Esophagus squamous epithelium (tissue), 5 donors: ENCODE data around the gene NDEL1. TPM values are rescaled to one million over a fixed set of nuclear protein-coding genes. Genes with fewer than 3 reads are reported as not detected.
A peak's percentile ranks its signal among the peaks of the same experiment; 100 is the strongest.

Experiments
- DNase-seq: peaks from one replicate; lab custom pipeline; 2025; lab: John Stamatoyannopoulos, UW
- H3K27ac ChIP-seq, 4 donors: fragments of 200-600 bp; sonication (generic); one replicate each; pipeline ENCODE4 v1.5.1; 2016 to 2019; ENCODE audit warnings: mild to moderate bottlenecking in 1 of 4
- H3K27me3 ChIP-seq, 4 donors: fragments of 200-600 bp; sonication (generic); 1 replicate in 3 of 4; 2 replicates in 1 of 4; pipeline versions ENCODE4 v1.5.1 to v1.6.0; 2017 to 2021; ENCODE audit warnings: antibody characterized with exemption in 1 of 4
- H3K36me3 ChIP-seq, 3 donors: fragments of 200-600 bp; sonication (generic); one replicate each; pipeline ENCODE4 v1.5.1; 2016 to 2019
- H3K4me1 ChIP-seq, 3 donors: fragments of 200-600 bp; sonication (generic); one replicate each; pipeline ENCODE4 v1.5.1; 2017 to 2019
- H3K4me3 ChIP-seq, 4 donors: fragments of 200-600 bp; sonication (generic); 1 replicate in 3 of 4; 2 replicates in 1 of 4; pipeline ENCODE4 v1.5.1; 2016 to 2019; ENCODE audit warnings: mild to moderate bottlenecking in 2 of 4, moderate library complexity in 1 of 4
- H3K9me3 ChIP-seq, 3 donors: fragments of 200-600 bp; sonication (generic); one replicate each; pipeline ENCODE4 v1.5.1; 2016 to 2019
- CTCF ChIP-seq, 6 experiments: fragments of 450-650 bp in 4 of 6; fragments of 200-600 bp in 2 of 6; sonication (generic) in 2 of 6; IDR thresholded peaks; one replicate each; pipeline ENCODE4 v1.5.1; 2016 to 2019; ENCODE audit warnings: antibody characterized with exemption in 6 of 6, mild to moderate bottlenecking in 4 of 6, moderate library complexity in 4 of 6
- POLR2A ChIP-seq, 4 donors: fragments of 450-650 bp; IDR thresholded peaks; one replicate each; pipeline ENCODE4 v1.6.1; 2017; ENCODE audit warnings: antibody characterized with exemption in 4 of 4, mild to moderate bottlenecking in 4 of 4, moderate library complexity in 3 of 4
- WGBS, 2 donors: methylation state at CpG; one replicate each; pipeline ENCODE4 v1.1.5; 2018; 5-methylcytosine and 5-hydroxymethylcytosine counted together
- intact Hi-C: fragments of 100-400 bp; cut with DNase I; formaldehyde crosslinking; loops from one replicate; pipeline ENCODE4 v1.15.0; 2022
- total RNA-seq, 4 donors: library from RNA; depleted of rRNA; stranded (reverse); fragments of >200 nt; gene quantifications; one replicate each; pipeline ENCODE4 v1.1.0, GENCODE V29; 2016
- donor health status: DM: yes; HTN: yes; CAD: no.

NDEL1 gene
- total RNA-seq, 4 donors from 2014 or later = 67.5 to 107 (median 73.1) TPM

- H3K27me3 ChIP-seq = peaks cover 0 to 6% (median 0%) of the 10 kb centered on the region in 4 donors
- no peaks in the 10 kb centered on the region for H3K9me3 ChIP-seq
- H3K4me1 ChIP-seq = peaks cover 3 to 22% (median 11%) of the 10 kb centered on the region in 3 donors
- 13 to 26% methylated on average over 10 to 12 of the region's 14 CpGs for WGBS, 2 donors
- no peaks in the 10 kb centered on the region for H3K36me3 ChIP-seq
- DNase-seq = no peak
- intact Hi-C loops = no loop called here
- peak in 1 of 6 experiments; percentile 28 for TF ChIP-seq CTCF (IDR thresholded peaks at IDR 0.05)
- no peak for TF ChIP-seq POLR2A (IDR thresholded peaks at IDR 0.05)
- peak overlapping the region in 2 of 4 donors; percentile 23 to 44 for H3K4me3 ChIP-seq
- peak overlapping the region; percentile 69 to 79 (median 75) for H3K27ac ChIP-seq
Observed at GRCh38 chr17:8408371-8408770, 27.3 kb upstream of the NDEL1 start.

GRCh38 chr17:8409966-8410882 lies 25.5 kb upstream of the NDEL1 start:
- WGBS, 2 donors = 14 to 23% methylated on average over 19 of the region's 19 CpGs
- peaks cover 3 to 22% (median 11%) of the 10 kb centered on the region in 3 donors for H3K4me1 ChIP-seq
- H3K27me3 ChIP-seq = no peaks in the 10 kb centered on the region
- H3K9me3 ChIP-seq = no peaks in the 10 kb centered on the region
- intact Hi-C loops = loop anchor here (5.0 kb wide), 1 partner anchor 377 kb away; no protein-coding TSS in a partner anchor
- DNase-seq = no peak
- H3K4me3 ChIP-seq = peak overlapping the region in 3 of 4 donors; percentile 22 to 43 (median 26)
- TF ChIP-seq POLR2A (IDR thresholded peaks at IDR 0.05) (no peak), CTCF (IDR thresholded peaks at IDR 0.05) (peak; percentile 84 to 90 (median 88))
- peak overlapping the region; percentile 63 to 79 (median 72) for H3K27ac ChIP-seq
- no peaks in the 10 kb centered on the region for H3K36me3 ChIP-seq

- Histone ChIP-seq H3K4me3 (no peak overlapping the region), H3K36me3 (no peaks in the 10 kb centered on the region), H3K27ac (peak overlapping the region; percentile 58 to 79 (median 72)), H3K27me3 (no peaks in the 10 kb centered on the region), H3K9me3 (no peaks in the 10 kb centered on the region), H3K4me1 (peaks cover 3 to 22% (median 11%) of the 10 kb centered on the region in 3 donors)
- 43 to 50% methylated on average over 1 of the region's 1 CpG for WGBS, 2 donors
- TF ChIP-seq CTCF (IDR thresholded peaks at IDR 0.05) = no peak
- no peak for TF ChIP-seq POLR2A (IDR thresholded peaks at IDR 0.05)
- intact Hi-C loops = loop anchor here (5.0 kb wide), 1 partner anchor 376 kb away; no protein-coding TSS in a partner anchor
- DNase-seq = no peak
Observed at GRCh38 chr17:8410883-8411238, 24.8 kb upstream of the NDEL1 start.

- no peaks in the 10 kb centered on the region for H3K36me3 ChIP-seq
- peaks cover 3 to 22% (median 11%) of the 10 kb centered on the region in 3 donors for H3K4me1 ChIP-seq
- intact Hi-C loops = loop anchor here (5.0 kb wide), 1 partner anchor 375 kb away; no protein-coding TSS in a partner anchor
- TF ChIP-seq CTCF (IDR thresholded peaks at IDR 0.05) = no peak
- TF ChIP-seq POLR2A (IDR thresholded peaks at IDR 0.05) = no peak
- WGBS, 2 donors = 74 to 88% methylated on average over 5 of the region's 5 CpGs
- DNase-seq = no peak
- H3K9me3 ChIP-seq = no peaks in the 10 kb centered on the region
- peak overlapping the region in 2 of 4 donors; percentile 30 to 69 for H3K27ac ChIP-seq
- no peak overlapping the region for H3K4me3 ChIP-seq
- H3K27me3 ChIP-seq = no peaks in the 10 kb centered on the region
Observed at GRCh38 chr17:8412089-8412488, 23.6 kb upstream of the NDEL1 start.

- intact Hi-C loops = loop anchor here (5.0 kb wide), 1 partner anchor 374 kb away; no protein-coding TSS in a partner anchor
Observed at GRCh38 chr17:8413328-8413727, 22.4 kb upstream of the NDEL1 start.

More at GRCh38 chr17:8413328-8413727, 22.4 kb upstream of the NDEL1 start:
- H3K27me3 ChIP-seq = no peaks in the 10 kb centered on the region
- TF ChIP-seq POLR2A (IDR thresholded peaks at IDR 0.05) = no peak
- TF ChIP-seq CTCF (IDR thresholded peaks at IDR 0.05) = no peak
- 71 to 80% methylated on average over 3 to 4 of the region's 4 CpGs for WGBS, 2 donors
- peak overlapping the region in 3 of 4 donors; percentile 14 to 69 (median 57) for H3K27ac ChIP-seq
- peak overlapping the region in 1 of 4 donors; percentile 28 for H3K4me3 ChIP-seq
- peaks cover 3 to 23% (median 8%) of the 10 kb centered on the region in 3 donors for H3K4me1 ChIP-seq
- no peaks in the 10 kb centered on the region for H3K36me3 ChIP-seq
- DNase-seq = no peak
- no peaks in the 10 kb centered on the region for H3K9me3 ChIP-seq
